OCI-LY3 (cell line): Measurements from ENCODE around the gene LDB2.

Experiments used
- CTCF ChIP-seq: fragments of 200-600, 300-600 bp; sonication (generic); IDR thresholded peaks from 2 replicates; pipeline ENCODE4 v1.5.1; 2014; ENCODE audit warnings: antibody characterized with exemption, low read length, low read depth
- EZH2phosphoT487 ChIP-seq: fragments of 200-600 bp; shearing (Covaris generic); IDR thresholded peaks from 2 replicates; pipeline ENCODE4 v1.6.1; 2018; ENCODE audit warnings: antibody characterized with exemption, mixed run types, low read depth

GRCh38 chr4:16521156-16521915 lies 377.1 kb downstream of the LDB2 start:
- no peak for TF ChIP-seq CTCF
- no peak for TF ChIP-seq EZH2phosphoT487
